A673 (cell line): Measurements from ENCODE around the gene HS1BP3. TPM values are rescaled to one million over a fixed set of nuclear protein-coding genes. Genes with fewer than 3 reads are reported as not detected.

Experiments
- BruUV-seq: library from RNA; stranded (reverse); fragments of 400-500 nt; replicated peaks from 2 replicates; lab custom pipeline; 2021; lab: Mats Ljungman, UMichigan
- CTCF ChIA-PET: fragments of 300-600 bp; sonication (Branson Sonifier 250); formaldehyde crosslinking; loops from one replicate; lab custom pipeline; 2022; ENCODE audit warnings: antibody characterized with exemption; lab: Charles Lee
- POLR2A ChIA-PET: fragments of 300-600 bp; sonication (Branson Sonifier 250); formaldehyde crosslinking; loops from one replicate; lab custom pipeline; 2022; ENCODE audit warnings: antibody characterized with exemption; ENCODE audit not compliant: low non-redundant PET; lab: Charles Lee
- DNase-seq: peaks from one replicate; pipeline ENCODE4 v3.0.0-alpha.2; 2015; ENCODE audit warnings: low spot score
- H3K27ac ChIP-seq: fragments of 200-600 bp; sonication (generic); 2 replicates; pipeline ENCODE4 v1.5.1; 2016; ENCODE audit warnings: mixed run types, low read depth, mild to moderate bottlenecking, mixed read lengths, antibody characterized with exemption, low read length; ENCODE audit not compliant: poor library complexity, severe bottlenecking
- H3K27me3 ChIP-seq: fragments of 200-600 bp; sonication (generic); replicated peaks from 2 replicates; pipeline ENCODE4 v1.6.1; 2017; ENCODE audit warnings: mixed run types, low read depth, mild to moderate bottlenecking, mixed read lengths, antibody characterized with exemption, low read length; ENCODE audit not compliant: insufficient read depth, poor library complexity
- H3K36me3 ChIP-seq: fragments of 200-600 bp; sonication (generic); 2 replicates; pipeline ENCODE4 v1.6.1; 2016; ENCODE audit warnings: mixed run types, mild to moderate bottlenecking, mixed read lengths, antibody characterized with exemption, low read length; ENCODE audit not compliant: insufficient read depth, poor library complexity, severe bottlenecking
- H3K4me1 ChIP-seq: fragments of 200-600 bp; sonication (generic); 2 replicates; pipeline ENCODE4 v1.6.1; 2017; ENCODE audit warnings: mixed run types, mild to moderate bottlenecking, mixed read lengths, antibody characterized with exemption, low read length; ENCODE audit not compliant: insufficient read depth, poor library complexity, severe bottlenecking
- H3K4me3 ChIP-seq: fragments of 200-600 bp; sonication (generic); 2 replicates; pipeline ENCODE4 v1.5.1; 2016; ENCODE audit warnings: low read depth, mixed run types, mild to moderate bottlenecking, mixed read lengths, low read length; ENCODE audit not compliant: poor library complexity, severe bottlenecking
- H3K9me3 ChIP-seq: fragments of 200-600 bp; sonication (generic); 2 replicates; pipeline ENCODE4 v1.6.1; 2016; ENCODE audit warnings: mixed run types, low read depth, mild to moderate bottlenecking, mixed read lengths, antibody characterized with exemption, low read length; ENCODE audit not compliant: poor library complexity, severe bottlenecking
- EZH2 ChIP-seq: fragments of 200-600 bp; sonication (generic); IDR thresholded peaks from 2 replicates; pipeline ENCODE4 v1.6.1; 2017; ENCODE audit warnings: borderline replicate concordance, low read depth, mild to moderate bottlenecking, mixed read lengths, antibody characterized with exemption, low read length; ENCODE audit not compliant: poor library complexity, severe bottlenecking
- intact Hi-C: fragments of 100-400 bp; cut with micrococcal nuclease; formaldehyde crosslinking; loops from one replicate; pipeline ENCODE4 v1.10.0; 2022; ENCODE audit not compliant: unreplicated experiment
- total RNA-seq: library from RNA; stranded (reverse); gene quantifications from 2 replicates; pipeline ENCODE4 v1.2.3, GENCODE V29; 2021
- TF ChIP-seq, protein P1 (sequence below): fragments of 300-800, 200-600 bp; sonication (generic); conservative IDR thresholded peaks from 2 replicates; pipeline ENCODE4 v1.5.1; 2017; ENCODE audit warnings: low read depth, mild to moderate bottlenecking, antibody characterized with exemption, low read length, moderate library complexity, mixed read lengths

The HS1BP3 gene
- total RNA-seq, 1 experiment from 2014 or later: 12.6 TPM

GRCh38 chr2:20575935-20576597 lies 74.8 kb downstream of the HS1BP3 start:
- POLR2A ChIA-PET: no interaction called here
- intact Hi-C loops: no loop called here
- H3K4me3 ChIP-seq: no peak overlapping the region
- no peaks in the 10 kb centered on the region for H3K36me3 ChIP-seq
- H3K4me1 ChIP-seq: peaks cover 12% of the 10 kb centered on the region
- DNase-seq: no peak
- TF ChIP-seq, protein P1, sequence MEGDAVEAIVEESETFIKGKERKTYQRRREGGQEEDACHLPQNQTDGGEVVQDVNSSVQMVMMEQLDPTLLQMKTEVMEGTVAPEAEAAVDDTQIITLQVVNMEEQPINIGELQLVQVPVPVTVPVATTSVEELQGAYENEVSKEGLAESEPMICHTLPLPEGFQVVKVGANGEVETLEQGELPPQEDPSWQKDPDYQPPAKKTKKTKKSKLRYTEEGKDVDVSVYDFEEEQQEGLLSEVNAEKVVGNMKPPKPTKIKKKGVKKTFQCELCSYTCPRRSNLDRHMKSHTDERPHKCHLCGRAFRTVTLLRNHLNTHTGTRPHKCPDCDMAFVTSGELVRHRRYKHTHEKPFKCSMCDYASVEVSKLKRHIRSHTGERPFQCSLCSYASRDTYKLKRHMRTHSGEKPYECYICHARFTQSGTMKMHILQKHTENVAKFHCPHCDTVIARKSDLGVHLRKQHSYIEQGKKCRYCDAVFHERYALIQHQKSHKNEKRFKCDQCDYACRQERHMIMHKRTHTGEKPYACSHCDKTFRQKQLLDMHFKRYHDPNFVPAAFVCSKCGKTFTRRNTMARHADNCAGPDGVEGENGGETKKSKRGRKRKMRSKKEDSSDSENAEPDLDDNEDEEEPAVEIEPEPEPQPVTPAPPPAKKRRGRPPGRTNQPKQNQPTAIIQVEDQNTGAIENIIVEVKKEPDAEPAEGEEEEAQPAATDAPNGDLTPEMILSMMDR: no peak
- no peak for TF ChIP-seq EZH2
- H3K27ac ChIP-seq: no peak overlapping the region
- no peaks in the 10 kb centered on the region for H3K27me3 ChIP-seq
- CTCF ChIA-PET: no interaction called here
- BruUV-seq: no TSS peak
- H3K9me3 ChIP-seq: no peaks in the 10 kb centered on the region

GRCh38 chr2:20575414-20575813 lies 75.5 kb downstream of the HS1BP3 start:
- intact Hi-C loops: no loop called here
- no peak for DNase-seq
- no TSS peak for BruUV-seq
- Histone ChIP-seq H3K27ac (no peak overlapping the region), H3K9me3 (no peaks in the 10 kb centered on the region), H3K4me3 (no peak overlapping the region), H3K36me3 (no peaks in the 10 kb centered on the region), H3K4me1 (peaks cover 12% of the 10 kb centered on the region), H3K27me3 (no peaks in the 10 kb centered on the region)
- POLR2A ChIA-PET: no interaction called here
- TF ChIP-seq, protein P1: no peak
- no peak for TF ChIP-seq EZH2
- CTCF ChIA-PET: no interaction called here

GRCh38 chr2:20574930-20575329 lies 76.0 kb downstream of the HS1BP3 start:
- H3K27me3 ChIP-seq: no peaks in the 10 kb centered on the region
- DNase-seq: no peak
- intact Hi-C loops: no loop called here
- ChIA-PET POLR2A (no interaction called here), CTCF (no interaction called here)
- no TSS peak for BruUV-seq
- no peaks in the 10 kb centered on the region for H3K9me3 ChIP-seq
- H3K27ac ChIP-seq: no peak overlapping the region
- peaks cover 12% of the 10 kb centered on the region for H3K4me1 ChIP-seq
- no peak overlapping the region for H3K4me3 ChIP-seq
- TF ChIP-seq, protein P1: no peak
- no peak for TF ChIP-seq EZH2
- H3K36me3 ChIP-seq: no peaks in the 10 kb centered on the region
